A204.1 (cell line): ENCODE measurements around the gene CAMK1D.
"Not testable (repeated sequence)": the region's sequence is repeated elsewhere in the genome, so short reads cannot be mapped to it uniquely, and the experiment has no call there.

Experiments
- FAIRE-seq: peaks from 2 replicates; lab custom pipeline; 2012; peaks lifted over from hg19 to GRCh38; lab: Jason Lieb, UNC

The CAMK1D gene

GRCh38 chr10:12526311-12526710 is 177.0 kb downstream of the CAMK1D start:
- FAIRE-seq, result no peak

- FAIRE-seq, result no peak
Observed at GRCh38 chr10:12529976-12530375, 180.6 kb downstream of the CAMK1D start.

- FAIRE-seq, result no peak
Observed at GRCh38 chr10:12531305-12532220, 182.2 kb downstream of the CAMK1D start.

GRCh38 chr10:12533151-12533550 is 183.8 kb downstream of the CAMK1D start:
- no peak for FAIRE-seq

GRCh38 chr10:12533723-12534122 is 184.4 kb downstream of the CAMK1D start:
- FAIRE-seq, result no peak

- no peak for FAIRE-seq
Observed at GRCh38 chr10:12534824-12535223, 185.5 kb downstream of the CAMK1D start.

- no peak for FAIRE-seq
Observed at GRCh38 chr10:12535656-12536055, 186.3 kb downstream of the CAMK1D start.

GRCh38 chr10:12538491-12538995 is 189.2 kb downstream of the CAMK1D start:
- no peak for FAIRE-seq

- FAIRE-seq, result no peak
Observed at GRCh38 chr10:12539350-12540164, 190.2 kb downstream of the CAMK1D start.

- no peak for FAIRE-seq
Observed at GRCh38 chr10:12540341-12540781, 191.0 kb downstream of the CAMK1D start.

- no peak for FAIRE-seq
Observed at GRCh38 chr10:12541446-12542067, 192.2 kb downstream of the CAMK1D start.

GRCh38 chr10:12542133-12542670 is 192.9 kb downstream of the CAMK1D start:
- no peak for FAIRE-seq

GRCh38 chr10:12543589-12543988 is 194.2 kb downstream of the CAMK1D start:
- FAIRE-seq, result no peak

GRCh38 chr10:12546160-12546802 is 196.9 kb downstream of the CAMK1D start:
- FAIRE-seq, result not testable (repeated sequence)

- no peak for FAIRE-seq
Observed at GRCh38 chr10:12547301-12547771, 198.0 kb downstream of the CAMK1D start.

GRCh38 chr10:12549297-12549696 is 199.9 kb downstream of the CAMK1D start:
- no peak for FAIRE-seq

GRCh38 chr10:12550994-12551393 is 201.6 kb downstream of the CAMK1D start:
- no peak for FAIRE-seq

GRCh38 chr10:12556039-12556438 is 206.7 kb downstream of the CAMK1D start:
- FAIRE-seq, result no peak

- no peak for FAIRE-seq
Observed at GRCh38 chr10:12559578-12560178, 210.3 kb downstream of the CAMK1D start.

GRCh38 chr10:12561307-12561706 is 212.0 kb downstream of the CAMK1D start:
- FAIRE-seq, result no peak

GRCh38 chr10:12561720-12562119 is 212.4 kb downstream of the CAMK1D start:
- no peak for FAIRE-seq
